IPS-11a (cell line): ENCODE results near the gene CHST15.

ENCODE experiments used
- H3K4me3 ChIP-seq: one replicate; pipeline ENCODE4 v1.5.1; 2013; ENCODE audit warnings: low read depth, low read length, control low read depth

Gene CHST15

GRCh38 chr10:124092860-124093773 lies at the start of gene CHST15:
Gene CHST15, minus strand, starts transcription at chr10:124093598. Its CDS starts 47,386 bp downstream, at chr10:124046212.
- H3K4me3 ChIP-seq = peak within 1 kb of the TSS; percentile 65

- no peak overlapping the region for H3K4me3 ChIP-seq
Observed at GRCh38 chr10:124142960-124143359, 49.6 kb upstream of the CHST15 start.

GRCh38 chr10:124142006-124142739 lies 48.8 kb upstream of the CHST15 start:
- H3K4me3 ChIP-seq = no peak overlapping the region

GRCh38 chr10:124138883-124139348 lies 45.5 kb upstream of the CHST15 start:
- H3K4me3 ChIP-seq = no peak overlapping the region

- no peak overlapping the region for H3K4me3 ChIP-seq
Observed at GRCh38 chr10:124138195-124138882, 44.9 kb upstream of the CHST15 start.

- no peak overlapping the region for H3K4me3 ChIP-seq
Observed at GRCh38 chr10:124134251-124134893, 41.0 kb upstream of the CHST15 start.

- no peak overlapping the region for H3K4me3 ChIP-seq
Observed at GRCh38 chr10:124132876-124133275, 39.5 kb upstream of the CHST15 start.

GRCh38 chr10:124132306-124132705 lies 38.9 kb upstream of the CHST15 start:
- no peak overlapping the region for H3K4me3 ChIP-seq

GRCh38 chr10:124131172-124131571 lies 37.8 kb upstream of the CHST15 start:
- H3K4me3 ChIP-seq = no peak overlapping the region

- no peak overlapping the region for H3K4me3 ChIP-seq
Observed at GRCh38 chr10:124130198-124130900, 37.0 kb upstream of the CHST15 start.

- H3K4me3 ChIP-seq = no peak overlapping the region
Observed at GRCh38 chr10:124129471-124129870, 36.1 kb upstream of the CHST15 start.

GRCh38 chr10:124128811-124129145 lies 35.4 kb upstream of the CHST15 start:
- H3K4me3 ChIP-seq = no peak overlapping the region

- no peak overlapping the region for H3K4me3 ChIP-seq
Observed at GRCh38 chr10:124127965-124128810, 34.8 kb upstream of the CHST15 start.

- H3K4me3 ChIP-seq = no peak overlapping the region
Observed at GRCh38 chr10:124127563-124127962, 34.2 kb upstream of the CHST15 start.

GRCh38 chr10:124126983-124127385 lies 33.6 kb upstream of the CHST15 start:
- no peak overlapping the region for H3K4me3 ChIP-seq

- H3K4me3 ChIP-seq = no peak overlapping the region
Observed at GRCh38 chr10:124126145-124126982, 33.0 kb upstream of the CHST15 start.

- no peak overlapping the region for H3K4me3 ChIP-seq
Observed at GRCh38 chr10:124125305-124126116, 32.1 kb upstream of the CHST15 start.

GRCh38 chr10:124124769-124125161 lies 31.4 kb upstream of the CHST15 start:
- H3K4me3 ChIP-seq = no peak overlapping the region
